Measurements from ENCODE around the gene SMIM38.

The SMIM38 gene

DNA sequence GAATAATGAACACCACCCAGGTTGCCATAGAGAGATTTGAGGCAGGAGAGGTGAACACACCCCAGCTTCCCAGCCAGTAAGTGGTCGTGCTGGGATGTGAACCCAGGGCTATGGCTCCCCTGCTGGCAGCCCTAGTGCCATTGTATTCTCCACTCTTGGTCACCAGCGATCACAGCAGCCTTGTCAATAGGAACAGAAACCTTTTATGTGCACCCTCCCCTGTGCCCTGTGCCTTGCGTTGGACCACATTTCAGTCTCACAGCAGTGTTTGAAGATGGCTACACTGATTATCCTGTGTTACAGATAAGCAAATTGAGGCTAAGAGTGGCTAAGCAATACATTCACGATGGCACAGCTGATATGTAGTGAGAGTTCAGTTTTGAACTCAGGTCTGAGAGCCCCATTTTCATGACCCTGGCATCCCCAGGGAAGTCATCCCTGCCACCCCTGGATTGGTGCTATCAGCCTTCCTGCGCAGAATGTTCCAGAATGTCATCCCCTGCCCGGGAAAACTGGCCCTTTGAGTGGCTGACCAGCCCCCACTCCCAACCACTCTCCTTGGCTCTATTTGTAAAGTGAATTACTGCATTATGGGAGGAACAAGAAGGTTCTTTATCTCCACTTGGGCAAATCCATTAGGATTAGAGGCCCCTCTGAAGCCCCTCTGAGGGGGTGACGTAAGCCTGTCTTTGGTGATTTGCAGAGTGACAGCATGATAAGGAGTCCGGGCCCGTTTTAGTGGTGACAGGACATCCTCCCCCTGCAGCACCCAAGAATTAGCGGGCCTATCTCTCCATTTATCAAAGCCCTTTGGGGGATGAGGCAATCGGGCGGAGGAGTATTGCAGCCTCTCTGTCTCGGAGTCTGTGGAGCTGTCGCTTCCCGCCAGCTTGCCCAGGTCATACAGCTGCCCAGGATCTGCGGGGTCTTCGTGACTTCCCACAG lies 30.9 kb downstream of the SMIM38 start:
- DNase-seq (ENCODE audit: insufficient read length, low spot score) (no peak), FAIRE-seq (no peak)
- TF ChIP-seq, protein P1, sequence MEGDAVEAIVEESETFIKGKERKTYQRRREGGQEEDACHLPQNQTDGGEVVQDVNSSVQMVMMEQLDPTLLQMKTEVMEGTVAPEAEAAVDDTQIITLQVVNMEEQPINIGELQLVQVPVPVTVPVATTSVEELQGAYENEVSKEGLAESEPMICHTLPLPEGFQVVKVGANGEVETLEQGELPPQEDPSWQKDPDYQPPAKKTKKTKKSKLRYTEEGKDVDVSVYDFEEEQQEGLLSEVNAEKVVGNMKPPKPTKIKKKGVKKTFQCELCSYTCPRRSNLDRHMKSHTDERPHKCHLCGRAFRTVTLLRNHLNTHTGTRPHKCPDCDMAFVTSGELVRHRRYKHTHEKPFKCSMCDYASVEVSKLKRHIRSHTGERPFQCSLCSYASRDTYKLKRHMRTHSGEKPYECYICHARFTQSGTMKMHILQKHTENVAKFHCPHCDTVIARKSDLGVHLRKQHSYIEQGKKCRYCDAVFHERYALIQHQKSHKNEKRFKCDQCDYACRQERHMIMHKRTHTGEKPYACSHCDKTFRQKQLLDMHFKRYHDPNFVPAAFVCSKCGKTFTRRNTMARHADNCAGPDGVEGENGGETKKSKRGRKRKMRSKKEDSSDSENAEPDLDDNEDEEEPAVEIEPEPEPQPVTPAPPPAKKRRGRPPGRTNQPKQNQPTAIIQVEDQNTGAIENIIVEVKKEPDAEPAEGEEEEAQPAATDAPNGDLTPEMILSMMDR (IDR thresholded peaks at IDR 0.05; ENCODE audit: insufficient read depth, missing control alignments): no peak

DNA sequence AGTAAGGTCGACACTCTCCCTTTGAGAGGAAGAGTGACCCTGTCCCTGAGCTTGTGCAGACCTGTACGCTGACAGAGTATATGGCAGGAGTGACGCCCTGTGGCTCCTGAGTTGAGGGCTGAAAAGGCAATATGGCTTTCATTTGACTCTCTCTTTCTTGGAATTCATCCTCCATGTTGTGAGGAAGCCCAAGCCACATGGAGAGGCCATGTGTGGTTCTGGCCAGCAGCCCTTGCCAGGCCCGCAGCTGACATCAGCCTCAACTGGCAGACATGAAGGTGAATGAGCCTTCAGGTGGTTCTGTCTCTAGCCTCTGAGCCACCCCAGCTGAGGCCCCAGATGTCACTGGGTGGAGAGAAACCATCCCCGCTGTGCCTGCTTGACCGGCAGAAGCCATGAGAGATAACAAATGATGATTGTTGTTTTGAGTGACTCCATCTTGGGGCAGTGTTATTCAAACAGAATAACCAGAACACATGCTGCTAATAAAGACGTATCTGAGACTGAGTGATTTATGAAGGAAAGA lies 31.9 kb downstream of the SMIM38 start:
- no peak for DNase-seq (ENCODE audit: insufficient read length, low spot score)
- FAIRE-seq: no peak
- TF ChIP-seq, protein P1 (IDR thresholded peaks at IDR 0.05; ENCODE audit: insufficient read depth, missing control alignments): no peak

DNA sequence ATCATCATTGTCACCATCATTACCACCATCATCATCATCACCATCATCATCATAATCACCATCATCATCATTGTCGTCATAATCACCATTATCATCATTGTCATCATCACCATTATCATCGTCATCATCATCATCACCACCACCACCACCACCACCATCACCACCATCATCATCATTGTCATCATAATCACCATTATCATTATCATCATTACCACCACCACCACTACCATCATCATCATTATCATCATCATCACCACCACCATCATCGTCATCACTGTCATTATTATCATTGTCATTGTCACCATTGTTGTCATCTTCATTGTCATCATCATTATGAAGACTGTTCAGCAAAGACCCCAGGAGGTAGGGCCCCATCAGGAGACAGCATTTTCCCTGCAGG lies 33.3 kb downstream of the SMIM38 start:
- FAIRE-seq: no peak
- DNase-seq (ENCODE audit: insufficient read length, low spot score): no peak
- TF ChIP-seq, protein P1 (IDR thresholded peaks at IDR 0.05; ENCODE audit: insufficient read depth, missing control alignments): no peak

- DNase-seq (ENCODE audit: insufficient read length, low spot score): no peak
- TF ChIP-seq, protein P1 (IDR thresholded peaks at IDR 0.05; ENCODE audit: insufficient read depth, missing control alignments): no peak
- FAIRE-seq: no peak
Observed at GRCh38 chr11:69190796-69191536, 35.2 kb downstream of the SMIM38 start.

- TF ChIP-seq, protein P1 (IDR thresholded peaks at IDR 0.05; ENCODE audit: insufficient read depth, missing control alignments): no peak
- DNase-seq (ENCODE audit: insufficient read length, low spot score): no peak
- no peak for FAIRE-seq
Observed at GRCh38 chr11:69192301-69192721, 36.6 kb downstream of the SMIM38 start.

DNA sequence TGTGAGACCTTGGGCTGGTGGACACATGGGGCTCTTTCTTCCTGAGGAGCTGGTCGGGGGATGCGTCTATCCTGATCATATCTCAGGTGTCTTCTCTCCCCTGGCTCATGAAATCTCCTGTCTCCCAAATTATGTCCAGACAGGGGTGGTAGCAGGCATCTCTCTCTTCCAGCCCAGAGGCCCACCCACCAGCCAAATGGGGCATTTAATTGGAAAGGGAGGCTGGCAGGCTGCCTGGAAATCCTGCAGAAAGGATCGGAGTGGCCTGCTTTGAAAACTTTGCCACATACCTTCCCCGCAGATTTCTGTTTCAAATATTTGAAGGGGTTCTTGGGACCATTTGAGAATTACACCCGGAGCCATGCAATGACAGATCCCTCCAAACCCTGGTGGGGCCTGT lies 37.4 kb downstream of the SMIM38 start:
- TF ChIP-seq, protein P1 (IDR thresholded peaks at IDR 0.05; ENCODE audit: insufficient read depth, missing control alignments): no peak
- FAIRE-seq: no peak
- DNase-seq (ENCODE audit: insufficient read length, low spot score): no peak
